ENCODE data around the gene WBP1.
"Not testable (repeated sequence)": the region's sequence is repeated elsewhere in the genome, so short reads cannot be mapped to it uniquely, and the experiment has no call there.

WBP1 gene

DNA sequence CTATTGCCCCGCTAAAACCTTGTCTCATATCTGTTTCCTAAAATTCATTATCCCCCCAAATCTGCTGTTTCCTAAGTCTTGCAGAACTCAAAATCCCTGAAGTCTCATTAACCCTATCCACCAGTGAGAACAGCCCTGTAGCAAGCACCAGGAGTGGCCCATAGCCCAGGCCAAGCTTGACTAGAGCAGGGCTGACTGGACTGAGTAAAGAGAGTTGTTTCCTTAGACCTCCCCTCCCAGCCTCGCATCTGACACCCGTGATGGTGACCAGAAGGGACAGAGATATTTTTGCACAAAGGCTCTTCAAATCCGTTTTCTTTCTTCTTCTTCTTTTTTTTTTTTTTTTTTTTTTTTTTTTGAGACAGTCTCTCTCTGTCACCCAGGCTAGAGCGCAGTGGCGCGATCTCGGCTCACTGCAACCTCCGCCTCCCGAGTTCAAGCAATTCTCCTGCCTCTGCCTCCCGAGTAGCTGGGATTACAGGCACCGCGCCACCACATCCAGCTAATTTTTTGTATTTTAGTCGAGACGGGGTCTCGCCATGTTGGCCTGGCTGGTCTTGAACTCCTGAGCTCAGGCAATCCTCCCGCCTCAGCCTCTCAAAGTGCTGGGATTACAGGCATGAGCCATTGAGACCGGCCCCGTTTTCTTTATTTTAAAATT lies 37.7 kb upstream of the WBP1 start:
- not testable (repeated sequence) for H3K18ac ChIP-seq (ENCODE audit: low read length); H3K9ac ChIP-seq (ENCODE audit: low read depth, low read length, poor library complexity); H3K79me1 ChIP-seq (ENCODE audit: low read depth, low read length); H3K9me3 ChIP-seq (replicated peaks in 1 of 2; ENCODE audit: control insufficient read depth in 2 of 2, insufficient read depth in 1 of 2, low read depth in 1 of 2, low read length in 2 of 2); H3K27me3 ChIP-seq (ENCODE audit: control insufficient read depth in 3 of 3, insufficient read depth in 3 of 3, low read depth in 1 of 3, low read length in 3 of 3); H2BK5ac ChIP-seq (ENCODE audit: low read length); H2BK15ac ChIP-seq (ENCODE audit: low read length); H3K23ac ChIP-seq (ENCODE audit: low read depth, low read length, poor library complexity); DNase-seq (ENCODE audit: low spot score); H4K8ac ChIP-seq (ENCODE audit: low read depth, low read length); H3K4ac ChIP-seq (ENCODE audit: low read length); H2BK120ac ChIP-seq (ENCODE audit: low read depth, low read length); H3K27ac ChIP-seq (replicated peaks; ENCODE audit: low read length); H2AK5ac ChIP-seq (ENCODE audit: low read depth, low read length); H4K91ac ChIP-seq (ENCODE audit: low read depth, low read length, poor library complexity); H3K14ac ChIP-seq (ENCODE audit: low read length); H2BK12ac ChIP-seq (ENCODE audit: low read length); H3K4me1 ChIP-seq (ENCODE audit: control insufficient read depth in 2 of 2, insufficient read depth in 1 of 2, low read depth in 1 of 2, low read length in 2 of 2)
- Histone ChIP-seq H3K4me3 (ENCODE audit: low read length in 2 of 2) (peak overlapping the region in 1 of 2 donors; percentile 87), H3K4me2 (ENCODE audit: insufficient read depth, low read length, poor library complexity, severe bottlenecking) (peak overlapping the region; percentile 13), H3K36me3 (replicated peaks in 1 of 2; ENCODE audit: control insufficient read depth in 2 of 2, insufficient read depth in 2 of 2, low read length in 2 of 2) (peaks cover 15 to 20% of the 10 kb centered on the region in 2 donors), H2AFZ (ENCODE audit: low read length) (peak overlapping the region; percentile 97)
- no CpG with 5 or more reads among the region's 19 CpGs for WGBS, 2 donors (ENCODE audit: extremely low coverage in 2 of 2, insufficient read length in 2 of 2, insufficient replicate concordance in 1 of 2)

DNA sequence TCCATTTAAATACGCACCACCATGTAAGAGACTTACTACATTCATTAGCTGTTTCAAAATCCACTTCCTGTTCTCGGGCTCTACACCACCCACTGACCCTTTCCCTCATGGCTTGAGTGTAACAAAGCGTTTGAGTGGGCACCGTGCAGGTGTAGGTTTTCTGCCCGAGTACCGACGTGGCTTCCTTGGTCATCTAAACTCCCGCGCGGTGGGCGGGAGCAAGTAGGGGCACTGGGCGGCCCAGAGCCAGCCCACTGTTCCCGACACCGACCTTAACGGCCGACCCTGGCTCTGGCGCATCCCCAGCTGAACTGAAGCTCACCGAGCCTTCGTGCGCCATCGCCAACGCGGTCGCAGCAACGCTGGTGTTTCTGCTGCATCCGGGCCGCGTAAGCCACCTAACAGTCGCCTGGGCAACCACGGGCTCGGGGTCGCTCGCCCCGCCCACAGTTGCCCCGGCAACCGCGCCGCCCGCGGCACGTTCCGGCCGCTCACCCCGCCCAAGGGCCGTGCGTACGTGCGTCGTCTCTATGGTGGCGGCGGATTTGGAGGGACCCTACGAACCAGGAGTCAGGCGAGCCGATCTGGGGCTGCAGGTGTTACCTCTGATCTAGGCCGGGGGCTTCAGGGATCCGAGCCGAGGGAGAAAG lies 36.9 kb upstream of the WBP1 start, which contains the start of the genes C2orf81 and WDR54:
C2orf81 (minus strand) TSS at position 399 of the 650 bp plus-strand sequence; CDS start at position 340, 59 bp downstream.
WDR54 (plus strand) TSS at position 510 of the 650 bp plus-strand sequence. CDS start 424 bp downstream, outside the sequence.
- Histone ChIP-seq H3K9me3 (replicated peaks in 1 of 2; ENCODE audit: control insufficient read depth in 2 of 2, insufficient read depth in 1 of 2, low read depth in 1 of 2, low read length in 2 of 2) (no peaks in the 10 kb centered on the region), H3K9ac (ENCODE audit: low read depth, low read length, poor library complexity) (peak within 1 kb of the TSS; percentile 98), H2BK5ac (ENCODE audit: low read length) (peak within 1 kb of the TSS; percentile 95), H3K18ac (ENCODE audit: low read length) (peak within 1 kb of the TSS; percentile 99), H3K36me3 (replicated peaks in 1 of 2; ENCODE audit: control insufficient read depth in 2 of 2, insufficient read depth in 2 of 2, low read length in 2 of 2) (peaks cover 20 to 28% of the 10 kb centered on the region in 2 donors), H3K79me1 (ENCODE audit: low read depth, low read length) (peaks cover 10% of the 10 kb centered on the region), H3K4ac (ENCODE audit: low read length) (no peak within 1 kb of the TSS), H3K27me3 (ENCODE audit: control insufficient read depth in 3 of 3, insufficient read depth in 3 of 3, low read depth in 1 of 3, low read length in 3 of 3) (no peaks in the 10 kb centered on the region), H3K4me2 (ENCODE audit: insufficient read depth, low read length, poor library complexity, severe bottlenecking) (peak within 1 kb of the TSS; percentile 96), H2AFZ (ENCODE audit: low read length) (peak within 1 kb of the TSS; percentile 97), H3K27ac (replicated peaks; ENCODE audit: low read length) (peak within 1 kb of the TSS; percentile 96), H4K8ac (ENCODE audit: low read depth, low read length) (peak within 1 kb of the TSS; percentile 43), H2BK12ac (ENCODE audit: low read length) (peak within 1 kb of the TSS; percentile 41), H3K23ac (ENCODE audit: low read depth, low read length, poor library complexity) (peak within 1 kb of the TSS; percentile 96), H3K4me1 (ENCODE audit: control insufficient read depth in 2 of 2, insufficient read depth in 1 of 2, low read depth in 1 of 2, low read length in 2 of 2) (peaks cover 0 to 7% of the 10 kb centered on the region in 2 donors), H3K4me3 (ENCODE audit: low read length in 2 of 2) (peak within 1 kb of the TSS; percentile 87 to 94), H4K91ac (ENCODE audit: low read depth, low read length, poor library complexity) (no peak within 1 kb of the TSS), H3K14ac (ENCODE audit: low read length) (peak within 1 kb of the TSS; percentile 82), H2BK15ac (ENCODE audit: low read length) (no peak within 1 kb of the TSS), H2AK5ac (ENCODE audit: low read depth, low read length) (peak within 1 kb of the TSS; percentile 64), H2BK120ac (ENCODE audit: low read depth, low read length) (peak within 1 kb of the TSS; percentile 81)
- whole genome bisulfite sequencing, 2 donors (ENCODE audit: extremely low coverage in 2 of 2, insufficient read length in 2 of 2, insufficient replicate concordance in 1 of 2), result no CpG with 5 or more reads among the region's 57 CpGs
- peak; percentile 91 for DNase-seq (ENCODE audit: low spot score)

DNA sequence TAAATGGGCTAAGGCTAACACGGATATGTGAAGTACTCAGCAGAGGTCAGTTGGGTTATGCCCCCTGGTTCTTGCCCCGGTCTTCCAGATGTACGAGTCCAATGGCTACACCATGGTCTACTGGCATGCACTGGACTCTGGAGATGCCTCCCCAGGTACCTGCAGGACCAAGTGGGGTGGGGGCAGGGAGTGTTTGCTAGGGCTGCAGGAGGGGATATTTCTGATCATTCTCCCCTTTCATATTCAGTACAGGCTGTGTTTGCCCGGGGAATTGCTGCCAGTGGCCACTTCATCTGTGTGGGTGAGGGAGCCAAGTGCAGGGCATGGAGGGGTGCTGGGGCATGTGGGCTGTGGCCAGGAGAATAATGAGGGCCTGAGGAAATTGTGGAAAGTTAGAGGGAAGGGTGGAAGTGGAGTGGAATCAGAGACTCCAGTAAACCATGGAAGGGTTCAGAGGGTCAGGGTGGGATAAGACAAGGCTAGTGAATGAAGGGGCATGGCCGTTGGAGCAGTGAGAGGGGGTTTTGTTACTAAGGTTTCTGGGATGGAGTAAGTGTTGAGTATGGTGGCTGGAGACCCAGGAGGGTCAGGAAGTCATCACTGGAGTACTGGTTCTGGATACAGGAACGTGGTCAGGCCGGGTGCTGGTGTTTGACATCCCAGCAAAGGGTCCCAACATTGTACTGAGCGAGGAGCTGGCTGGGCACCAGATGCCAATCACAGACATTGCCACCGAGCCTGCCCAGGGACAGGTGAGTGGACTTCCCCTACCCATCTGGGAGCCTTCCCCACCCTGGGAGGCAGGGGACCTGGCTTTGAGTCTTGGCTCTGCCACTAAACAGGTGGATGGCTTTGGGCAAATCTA lies 34.8 kb upstream of the WBP1 start:
- no peak overlapping the region for H2BK15ac ChIP-seq (ENCODE audit: low read length)
- no peak for DNase-seq (ENCODE audit: low spot score)
- H3K4me1 ChIP-seq (ENCODE audit: control insufficient read depth in 2 of 2, insufficient read depth in 1 of 2, low read depth in 1 of 2, low read length in 2 of 2), result peaks cover 0 to 7% of the 10 kb centered on the region in 2 donors
- H3K27ac ChIP-seq (replicated peaks; ENCODE audit: low read length), result no peak overlapping the region
- peaks cover 38 to 49% of the 10 kb centered on the region in 2 donors for H3K36me3 ChIP-seq (replicated peaks in 1 of 2; ENCODE audit: control insufficient read depth in 2 of 2, insufficient read depth in 2 of 2, low read length in 2 of 2)
- H3K18ac ChIP-seq (ENCODE audit: low read length), result no peak overlapping the region
- H2BK12ac ChIP-seq (ENCODE audit: low read length), result no peak overlapping the region
- H2BK120ac ChIP-seq (ENCODE audit: low read depth, low read length), result no peak overlapping the region
- H3K79me1 ChIP-seq (ENCODE audit: low read depth, low read length), result peaks cover 10% of the 10 kb centered on the region
- H2AFZ ChIP-seq (ENCODE audit: low read length), result no peak overlapping the region
- H2BK5ac ChIP-seq (ENCODE audit: low read length), result no peak overlapping the region
- H3K27me3 ChIP-seq (ENCODE audit: control insufficient read depth in 3 of 3, insufficient read depth in 3 of 3, low read depth in 1 of 3, low read length in 3 of 3), result no peaks in the 10 kb centered on the region
- peaks cover 0 to under 1% of the 10 kb centered on the region in 2 donors for H3K9me3 ChIP-seq (replicated peaks in 1 of 2; ENCODE audit: control insufficient read depth in 2 of 2, insufficient read depth in 1 of 2, low read depth in 1 of 2, low read length in 2 of 2)
- peak overlapping the region; percentile 4 for H3K23ac ChIP-seq (ENCODE audit: low read depth, low read length, poor library complexity)
- no peak overlapping the region for H3K4me3 ChIP-seq (ENCODE audit: low read length in 2 of 2)
- H3K4ac ChIP-seq (ENCODE audit: low read length), result no peak overlapping the region
- no CpG with 5 or more reads among the region's 9 CpGs for WGBS, 2 donors (ENCODE audit: extremely low coverage in 2 of 2, insufficient read length in 2 of 2, insufficient replicate concordance in 1 of 2)
- H4K8ac ChIP-seq (ENCODE audit: low read depth, low read length), result no peak overlapping the region
- H4K91ac ChIP-seq (ENCODE audit: low read depth, low read length, poor library complexity), result no peak overlapping the region
- no peak overlapping the region for H3K9ac ChIP-seq (ENCODE audit: low read depth, low read length, poor library complexity)
- no peak overlapping the region for H3K14ac ChIP-seq (ENCODE audit: low read length)
- no peak overlapping the region for H3K4me2 ChIP-seq (ENCODE audit: insufficient read depth, low read length, poor library complexity, severe bottlenecking)
- no peak overlapping the region for H2AK5ac ChIP-seq (ENCODE audit: low read depth, low read length)
